Mesendoderm (in vitro differentiated cells): Measurements from ENCODE around the gene SETDB2.

Experiments
- DNase-seq: peaks from one replicate; pipeline ENCODE4 v3.0.0; 2013
- H2AK5ac ChIP-seq: 2 replicates; pipeline ENCODE4 v1.6.1; 2013; ENCODE audit warnings: low read length, inconsistent platforms
- H2BK120ac ChIP-seq: 2 replicates; pipeline ENCODE4 v1.6.1; 2013; ENCODE audit warnings: low read depth, mild to moderate bottlenecking, low read length, moderate library complexity, mixed read lengths
- H2BK15ac ChIP-seq: replicated peaks from 2 replicates; pipeline ENCODE4 v1.6.1; 2013; ENCODE audit warnings: low read depth, mild to moderate bottlenecking, moderate library complexity
- H2BK5ac ChIP-seq: 2 replicates; pipeline ENCODE4 v1.6.1; 2013; ENCODE audit warnings: low read length, inconsistent platforms
- H3K18ac ChIP-seq: 2 replicates; pipeline ENCODE4 v1.6.1; 2013; ENCODE audit warnings: mild to moderate bottlenecking, low read length, mixed read lengths
- H3K23ac ChIP-seq: one replicate; pipeline ENCODE4 v1.6.1; 2013; ENCODE audit warnings: low read length
- H3K27ac ChIP-seq: 2 replicates; pipeline ENCODE4 v1.5.1; 2013; ENCODE audit warnings: low read depth, mild to moderate bottlenecking, inconsistent platforms, low read length, moderate library complexity
- H3K27me3 ChIP-seq: 2 replicates; pipeline ENCODE4 v1.6.1; 2013; ENCODE audit warnings: low read length, control low read depth, mild to moderate bottlenecking, inconsistent platforms; ENCODE audit not compliant: insufficient read depth, poor library complexity
- H3K36me3 ChIP-seq: 2 replicates; pipeline ENCODE4 v1.6.1; 2013; ENCODE audit warnings: low read length, inconsistent platforms; ENCODE audit not compliant: control insufficient read depth, insufficient read depth
- H3K4ac ChIP-seq: one replicate; pipeline ENCODE4 v1.6.1; 2013; ENCODE audit warnings: low read depth, mild to moderate bottlenecking, low read length, moderate library complexity
- H3K4me1 ChIP-seq: 2 replicates; pipeline ENCODE4 v1.6.1; 2013; ENCODE audit warnings: low read depth, low read length, inconsistent platforms; ENCODE audit not compliant: control insufficient read depth
- H3K4me2 ChIP-seq: 2 replicates; pipeline ENCODE4 v1.6.1; 2013; ENCODE audit warnings: low read length
- H3K4me3 ChIP-seq: 2 replicates; pipeline ENCODE4 v1.5.1; 2013; ENCODE audit warnings: mild to moderate bottlenecking, low read length
- H3K56ac ChIP-seq: one replicate; pipeline ENCODE4 v1.6.1; 2013; ENCODE audit warnings: low read length
- H3K79me1 ChIP-seq: 2 replicates; pipeline ENCODE4 v1.6.1; 2013; ENCODE audit warnings: low read length, inconsistent platforms
- H3K79me2 ChIP-seq: 2 replicates; pipeline ENCODE4 v1.6.1; 2013; ENCODE audit warnings: mild to moderate bottlenecking, low read length; ENCODE audit not compliant: control insufficient read depth, insufficient read depth
- H3K9ac ChIP-seq: 2 replicates; pipeline ENCODE4 v1.6.1; 2013; ENCODE audit warnings: low read length, inconsistent platforms
- H4K5ac ChIP-seq: one replicate; pipeline ENCODE4 v1.6.1; 2013; ENCODE audit warnings: low read length
- H4K8ac ChIP-seq: one replicate; pipeline ENCODE4 v1.6.1; 2013; ENCODE audit warnings: low read depth, mild to moderate bottlenecking, control low read depth, low read length, moderate library complexity
- WGBS: extraction: QIAGEN DNeasy Blood & Tissue Kit; methylation state at CpG from one replicate; pipeline ENCODE4 v1.1.7; 2013; ENCODE audit warnings: low lambda C conversion rate, missing lambda C conversion rate; ENCODE audit not compliant: insufficient coverage; ENCODE audit errors: extremely low coverage; 5-methylcytosine and 5-hydroxymethylcytosine counted together

Gene SETDB2

DNA sequence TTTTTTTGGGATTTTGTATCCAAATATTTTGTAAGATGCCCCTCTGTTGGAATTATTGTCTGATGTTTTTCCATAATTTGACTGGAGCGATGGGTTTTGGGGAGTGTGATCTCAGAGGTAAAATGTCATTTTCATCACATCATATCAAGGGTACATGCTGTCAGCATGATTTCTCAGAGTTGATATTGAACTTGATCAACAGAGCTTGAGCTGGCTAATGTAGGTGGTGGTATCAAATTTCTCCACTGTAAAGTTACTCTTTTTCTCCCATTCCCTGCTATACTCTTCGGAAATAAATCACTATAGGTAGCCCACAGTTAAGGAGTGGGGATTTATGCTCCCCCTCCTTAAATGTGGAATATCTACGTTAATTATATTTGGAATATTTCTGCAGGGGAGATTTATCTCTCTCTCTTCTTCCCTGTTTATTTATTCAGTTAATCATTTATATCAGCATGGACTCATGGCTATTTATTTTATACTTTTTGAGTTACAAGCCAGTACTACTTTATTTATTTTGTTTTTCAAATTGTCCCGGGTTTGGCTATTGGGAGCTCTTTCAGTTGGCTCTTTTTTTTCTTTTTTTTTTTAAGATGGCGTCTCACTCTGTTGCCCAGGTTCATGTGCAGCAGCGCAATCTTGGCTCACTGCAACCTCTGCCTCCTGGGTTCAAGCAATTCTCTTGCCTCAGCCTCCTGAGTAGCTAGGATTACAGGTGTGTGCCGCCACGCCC, 8.8 kb downstream of the SETDB2 start:
- no CpG with 5 or more reads among the region's 8 CpGs for WGBS
- no peak for DNase-seq

DNA sequence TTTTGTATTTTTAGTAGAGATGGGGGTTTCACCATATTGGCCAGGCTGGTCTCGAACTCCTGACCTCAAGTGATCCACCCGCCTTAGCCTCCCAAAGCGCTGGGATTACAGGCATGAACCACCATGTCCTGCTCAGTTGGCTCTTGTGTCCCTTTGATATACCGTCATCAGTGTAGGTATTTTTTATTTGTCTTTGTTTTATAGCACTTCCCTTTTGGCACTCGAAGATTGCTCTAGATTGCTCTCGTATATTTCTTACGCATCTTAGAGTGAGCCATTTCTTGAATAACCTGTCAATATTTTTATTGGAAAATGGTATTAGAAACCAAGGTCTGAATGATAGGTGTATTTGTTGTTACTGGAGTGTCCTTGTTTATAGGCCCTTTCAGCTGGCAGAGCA, 9.4 kb downstream of the SETDB2 start:
- H3K56ac ChIP-seq, result no peak overlapping the region
- no peaks in the 10 kb centered on the region for H3K27me3 ChIP-seq
- no peak for DNase-seq
- no peak overlapping the region for H3K4me2 ChIP-seq
- no peak overlapping the region for H3K27ac ChIP-seq
- H2BK5ac ChIP-seq, result no peak overlapping the region
- H3K4me1 ChIP-seq, result no peaks in the 10 kb centered on the region
- H3K79me1 ChIP-seq, result no peaks in the 10 kb centered on the region
- no peak overlapping the region for H3K23ac ChIP-seq
- no peak overlapping the region for H4K8ac ChIP-seq
- WGBS, result no CpG with 5 or more reads among the region's 7 CpGs
- no peaks in the 10 kb centered on the region for H3K79me2 ChIP-seq
- no peak overlapping the region for H2BK120ac ChIP-seq
- H2AK5ac ChIP-seq, result no peak overlapping the region
- H3K9ac ChIP-seq, result no peak overlapping the region
- no peak overlapping the region for H3K4ac ChIP-seq
- H4K5ac ChIP-seq, result no peak overlapping the region
- no peak overlapping the region for H3K18ac ChIP-seq
- no peak overlapping the region for H3K4me3 ChIP-seq
- H2BK15ac ChIP-seq, result no peak overlapping the region
- H3K36me3 ChIP-seq, result no peaks in the 10 kb centered on the region

More for the DNA sequence above, 8.8 kb downstream of the SETDB2 start:
- H4K8ac ChIP-seq, result no peak overlapping the region
- no peak overlapping the region for H4K5ac ChIP-seq
- no peak overlapping the region for H3K56ac ChIP-seq
- no peak overlapping the region for H3K4me2 ChIP-seq
- H3K18ac ChIP-seq, result no peak overlapping the region
- no peaks in the 10 kb centered on the region for H3K79me1 ChIP-seq
- H2AK5ac ChIP-seq, result no peak overlapping the region
- no peak overlapping the region for H2BK15ac ChIP-seq
- no peak overlapping the region for H3K9ac ChIP-seq
- no peaks in the 10 kb centered on the region for H3K27me3 ChIP-seq
- no peak overlapping the region for H2BK120ac ChIP-seq
- no peak overlapping the region for H2BK5ac ChIP-seq
- no peaks in the 10 kb centered on the region for H3K79me2 ChIP-seq
- H3K36me3 ChIP-seq, result no peaks in the 10 kb centered on the region
- H3K4ac ChIP-seq, result no peak overlapping the region
- H3K4me1 ChIP-seq, result no peaks in the 10 kb centered on the region
- H3K23ac ChIP-seq, result no peak overlapping the region
- H3K27ac ChIP-seq, result no peak overlapping the region
- H3K4me3 ChIP-seq, result no peak overlapping the region

DNA sequence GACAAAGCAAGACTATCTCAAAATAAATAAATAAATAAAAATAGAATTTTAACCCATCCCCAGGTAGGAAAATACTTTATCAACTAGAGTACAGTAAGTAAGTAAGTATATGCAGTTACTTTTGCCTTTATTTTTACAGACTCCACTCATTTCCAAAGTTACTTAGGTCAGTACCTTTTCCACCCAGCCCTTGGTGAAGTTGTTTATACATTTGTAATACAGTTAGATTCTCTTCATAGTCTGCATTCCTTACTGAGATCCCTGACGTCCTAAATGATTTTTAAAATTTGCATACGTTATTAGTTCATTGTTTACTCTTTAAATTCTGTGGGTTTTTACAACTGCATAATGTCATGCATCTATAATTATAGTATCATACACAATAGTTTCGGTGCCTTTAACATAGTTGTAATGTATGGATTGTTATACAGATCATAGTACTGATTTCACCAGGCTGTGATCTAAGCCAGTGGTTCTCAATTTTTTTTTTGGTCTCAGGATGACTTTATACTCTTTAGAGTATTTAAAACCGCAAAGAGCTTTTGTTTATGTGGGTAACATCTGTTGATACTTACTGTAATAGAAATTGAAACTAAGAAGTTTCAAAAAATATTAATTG, 10.4 kb downstream of the SETDB2 start:
- Histone ChIP-seq H3K27ac (no peak overlapping the region), H3K56ac (no peak overlapping the region), H2BK5ac (no peak overlapping the region), H3K4me2 (no peak overlapping the region), H3K4me1 (no peaks in the 10 kb centered on the region), H3K18ac (no peak overlapping the region), H3K79me2 (no peaks in the 10 kb centered on the region), H3K27me3 (no peaks in the 10 kb centered on the region), H2AK5ac (no peak overlapping the region), H3K4me3 (no peak overlapping the region), H3K79me1 (no peaks in the 10 kb centered on the region), H3K23ac (no peak overlapping the region), H2BK120ac (no peak overlapping the region), H4K8ac (no peak overlapping the region), H3K4ac (no peak overlapping the region), H2BK15ac (no peak overlapping the region), H3K36me3 (no peaks in the 10 kb centered on the region), H4K5ac (no peak overlapping the region), H3K9ac (no peak overlapping the region)
- no CpG with 5 or more reads among the region's 4 CpGs for WGBS
- no peak for DNase-seq

DNA sequence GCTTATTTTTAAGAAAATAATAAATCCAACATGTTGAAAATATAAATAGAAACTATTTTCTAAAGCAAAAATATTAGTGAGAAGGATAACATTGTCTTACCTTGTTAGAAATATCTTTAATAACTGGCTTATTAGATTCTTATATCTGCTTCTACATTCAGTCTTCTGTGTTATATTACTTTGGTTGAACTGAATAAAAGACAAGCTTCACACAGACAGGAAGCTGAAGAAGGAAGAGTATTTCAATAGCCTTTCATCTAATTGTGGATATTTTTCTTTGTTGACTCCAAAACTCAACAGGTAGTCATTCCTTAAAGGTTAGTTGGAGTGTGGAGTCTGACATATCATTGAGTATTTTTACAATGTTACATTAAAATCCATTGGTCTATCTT, 10.9 kb downstream of the SETDB2 start:
- Histone ChIP-seq H2BK15ac (no peak overlapping the region), H3K27ac (no peak overlapping the region), H4K8ac (no peak overlapping the region), H3K79me2 (no peaks in the 10 kb centered on the region), H2BK5ac (no peak overlapping the region), H3K4me2 (no peak overlapping the region), H4K5ac (no peak overlapping the region), H3K27me3 (no peaks in the 10 kb centered on the region), H3K23ac (no peak overlapping the region), H3K18ac (no peak overlapping the region), H3K79me1 (no peaks in the 10 kb centered on the region), H3K4ac (no peak overlapping the region), H2BK120ac (no peak overlapping the region), H3K36me3 (no peaks in the 10 kb centered on the region), H3K4me3 (no peak overlapping the region), H3K4me1 (no peaks in the 10 kb centered on the region), H3K56ac (no peak overlapping the region), H3K9ac (no peak overlapping the region), H2AK5ac (no peak overlapping the region)
- DNase-seq, result no peak

DNA sequence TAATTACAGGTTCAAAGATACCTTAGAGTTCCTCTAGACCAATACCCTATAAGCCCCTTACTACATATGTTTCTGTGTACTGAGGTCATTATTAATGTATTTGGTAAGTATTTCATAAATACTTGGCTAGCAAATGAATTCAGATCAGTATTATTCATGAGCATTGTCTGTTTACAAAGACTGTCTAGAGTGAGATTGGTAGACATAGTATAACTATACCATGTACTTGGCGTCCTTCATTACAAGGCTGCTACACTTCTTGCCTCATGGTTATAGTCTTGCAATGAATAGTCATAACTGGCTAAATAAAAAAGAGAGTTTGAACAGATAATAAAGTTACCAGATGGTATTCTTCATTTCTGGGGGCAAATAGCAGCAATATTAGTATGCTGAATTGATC, 12.1 kb downstream of the SETDB2 start:
- Histone ChIP-seq H3K18ac (no peak overlapping the region), H3K23ac (no peak overlapping the region), H4K5ac (no peak overlapping the region), H3K9ac (no peak overlapping the region), H4K8ac (no peak overlapping the region), H3K27ac (no peak overlapping the region), H3K79me1 (no peaks in the 10 kb centered on the region), H3K4me1 (no peaks in the 10 kb centered on the region), H2BK15ac (no peak overlapping the region), H3K4me2 (no peak overlapping the region), H3K36me3 (no peaks in the 10 kb centered on the region), H2BK5ac (no peak overlapping the region), H3K4ac (no peak overlapping the region), H3K79me2 (no peaks in the 10 kb centered on the region), H3K27me3 (no peaks in the 10 kb centered on the region), H2AK5ac (no peak overlapping the region), H3K4me3 (no peak overlapping the region), H3K56ac (no peak overlapping the region), H2BK120ac (no peak overlapping the region)
- no CpG with 5 or more reads among the region's 1 CpG for WGBS
- no peak for DNase-seq

DNA sequence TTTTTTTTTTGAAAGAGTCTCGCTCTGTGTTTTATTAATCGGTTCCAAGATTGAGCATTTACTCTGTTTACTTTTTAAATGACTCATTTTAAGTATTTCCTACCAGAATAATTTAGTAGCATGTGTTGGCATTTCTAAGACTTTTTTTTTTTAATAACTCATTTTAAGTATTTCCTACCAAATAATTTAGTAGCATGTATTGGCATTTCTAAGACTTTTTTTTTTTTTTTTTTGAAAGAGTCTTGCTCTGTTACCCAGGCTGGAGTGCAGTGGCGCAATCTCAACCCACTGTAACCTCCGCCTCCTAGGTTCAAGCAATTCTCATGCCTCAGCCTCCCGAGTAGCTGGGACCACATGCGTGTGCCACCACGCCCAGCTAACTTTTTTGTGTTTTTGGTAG, 13.1 kb downstream of the SETDB2 start:
- Histone ChIP-seq H4K8ac (no peak overlapping the region), H3K27ac (no peak overlapping the region), H3K79me1 (no peaks in the 10 kb centered on the region), H3K36me3 (no peaks in the 10 kb centered on the region), H3K4me2 (no peak overlapping the region), H3K56ac (no peak overlapping the region), H3K4me3 (no peak overlapping the region), H3K79me2 (no peaks in the 10 kb centered on the region), H2BK5ac (no peak overlapping the region), H3K27me3 (no peaks in the 10 kb centered on the region), H3K4me1 (no peaks in the 10 kb centered on the region), H2AK5ac (no peak overlapping the region), H4K5ac (no peak overlapping the region), H3K4ac (no peak overlapping the region), H3K18ac (no peak overlapping the region), H3K9ac (no peak overlapping the region), H3K23ac (no peak overlapping the region), H2BK120ac (no peak overlapping the region), H2BK15ac (no peak overlapping the region)
- DNase-seq, result no peak
- no CpG with 5 or more reads among the region's 7 CpGs for WGBS
